HG02938 (cell line): ENCODE measurements around the gene PAK2.
"Not testable (repeated sequence)": the region's sequence is repeated elsewhere in the genome, so short reads cannot be mapped to it uniquely, and the experiment has no call there.

ENCODE experiments used
- ATAC-seq: cut with Tn5 transposase; IDR thresholded peaks from one replicate; pipeline ENCODE4 v1.9.1; 2021; ENCODE audit warnings: mild to moderate bottlenecking, moderate library complexity; ENCODE audit not compliant: unreplicated experiment

Gene PAK2

GRCh38 chr3:196839351-196839750 is 99.7 kb downstream of the PAK2 start:
- not testable (repeated sequence) for ATAC-seq

DNA sequence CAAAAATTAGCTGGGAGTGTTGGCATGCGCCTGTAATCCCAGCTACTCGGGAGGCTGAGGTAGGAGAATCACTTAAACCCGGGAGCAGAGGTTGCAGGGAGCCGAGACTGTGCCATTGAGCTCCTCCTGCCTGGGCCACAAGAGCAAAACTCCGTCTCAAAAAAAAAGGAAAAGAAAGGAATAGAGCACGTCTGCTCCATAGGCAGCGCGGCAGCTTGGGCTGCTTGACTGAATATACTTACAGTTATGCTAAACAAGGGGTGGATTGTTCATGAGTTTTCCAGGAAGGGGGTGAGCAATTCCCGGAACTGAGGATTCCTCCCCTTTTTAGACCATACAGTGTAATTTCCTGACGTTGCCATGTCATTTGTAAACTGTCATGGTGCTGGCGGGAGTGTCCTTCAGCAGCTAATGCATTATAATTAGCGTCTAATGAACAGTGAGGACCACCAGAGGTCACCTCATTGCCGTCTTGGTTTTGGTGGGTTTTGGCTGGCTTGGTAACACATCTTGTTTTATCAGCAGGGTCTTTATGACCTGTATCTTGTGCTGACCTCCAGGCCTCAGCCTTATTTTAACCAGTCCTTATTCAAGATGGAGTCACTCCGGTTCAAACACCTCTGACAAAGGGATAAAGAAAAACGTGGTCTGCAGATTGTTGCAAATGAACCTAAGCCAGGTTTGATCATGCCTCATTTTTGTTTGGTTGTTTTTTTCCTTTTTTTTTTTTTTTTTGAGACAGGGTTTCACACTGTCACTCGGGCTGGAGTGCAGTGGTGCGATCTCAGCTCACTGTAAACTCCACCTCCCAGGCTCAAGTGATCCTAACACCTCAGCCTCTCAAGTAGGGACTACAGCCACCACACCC is 103.1 kb downstream of the PAK2 start:
- no peak for ATAC-seq

DNA sequence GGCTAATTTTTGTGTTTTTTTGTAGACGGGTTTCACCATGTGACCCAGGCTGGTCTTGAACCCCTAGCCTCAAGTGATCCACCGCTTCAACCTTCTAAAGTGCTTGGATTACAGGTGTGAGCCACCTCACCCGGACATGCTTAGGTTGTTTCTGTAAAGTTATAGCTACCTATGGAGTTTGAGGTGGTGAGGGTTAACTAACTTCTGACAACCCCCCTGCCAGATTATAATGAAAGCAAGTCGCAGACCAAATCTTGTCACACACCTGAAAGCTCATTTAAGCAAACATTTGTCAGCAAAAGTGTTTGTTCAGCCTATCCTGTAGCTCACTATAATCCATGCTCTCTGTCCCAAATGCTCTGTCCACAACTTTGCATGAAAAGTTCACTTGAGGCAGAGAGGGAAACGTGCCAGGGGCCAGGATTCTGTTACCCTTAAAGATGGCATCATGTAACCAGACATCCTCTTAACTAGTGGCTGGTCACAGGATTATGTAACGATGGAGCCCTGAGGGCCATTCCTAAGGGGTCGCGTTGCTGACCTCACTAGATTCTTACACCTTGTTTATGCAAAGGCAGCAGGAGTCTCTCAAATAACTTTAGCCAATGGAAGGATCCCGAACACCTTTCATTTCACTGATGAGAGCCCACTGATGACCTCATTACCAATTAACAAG is 103.9 kb downstream of the PAK2 start:
- ATAC-seq = no peak

DNA sequence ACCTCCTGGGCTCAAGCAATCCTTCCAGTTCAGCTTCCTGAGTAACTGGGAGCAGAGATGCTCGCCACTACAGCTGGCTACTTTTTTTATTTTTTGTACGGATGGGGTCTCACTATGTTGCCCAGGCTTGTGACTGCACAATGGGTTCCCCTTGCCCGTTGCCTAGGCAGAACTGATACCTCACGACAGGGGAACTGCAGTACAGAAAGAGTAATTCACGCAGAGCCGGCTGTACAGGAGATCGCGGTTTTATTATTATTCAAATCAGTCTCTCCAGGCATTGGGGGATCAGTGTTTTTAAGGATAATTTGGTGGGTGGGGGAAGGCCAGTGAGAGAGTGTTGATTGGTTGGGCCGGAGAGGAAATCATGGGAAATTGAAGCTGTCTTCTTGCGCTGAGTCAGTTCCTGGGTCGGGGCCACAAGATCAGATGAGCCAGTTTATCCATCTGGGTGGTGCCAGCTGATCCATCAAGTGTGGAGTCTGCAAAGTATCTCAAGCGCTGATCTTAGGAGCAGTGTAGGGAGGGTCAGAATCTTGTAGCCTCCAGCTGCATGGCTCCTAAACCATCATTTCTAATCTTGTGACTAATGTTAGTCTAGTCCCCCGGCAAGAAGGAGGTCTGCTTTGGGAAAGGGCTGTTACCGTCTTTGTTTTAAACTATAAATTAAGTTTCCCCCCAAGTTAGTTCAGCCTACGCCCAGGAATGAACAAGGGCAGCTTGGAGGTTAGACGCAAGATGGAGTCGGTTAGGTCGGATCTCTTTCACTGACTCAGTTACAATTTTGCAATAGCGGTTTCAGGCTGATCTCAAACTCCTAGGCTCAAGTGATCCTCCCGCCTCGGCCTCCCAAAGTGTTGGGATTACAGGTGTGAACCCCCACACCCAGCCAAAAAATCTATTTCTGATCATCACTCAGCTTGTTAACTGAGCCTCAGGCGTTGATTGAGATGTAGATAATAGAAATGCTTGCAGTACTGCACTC is 104.9 kb downstream of the PAK2 start:
- ATAC-seq = not testable (repeated sequence)

- not testable (repeated sequence) for ATAC-seq
Measured at GRCh38 chr3:196848375-196848774, 108.7 kb downstream of the PAK2 start.

GRCh38 chr3:196849180-196849741 is 109.6 kb downstream of the PAK2 start:
- no peak for ATAC-seq

DNA sequence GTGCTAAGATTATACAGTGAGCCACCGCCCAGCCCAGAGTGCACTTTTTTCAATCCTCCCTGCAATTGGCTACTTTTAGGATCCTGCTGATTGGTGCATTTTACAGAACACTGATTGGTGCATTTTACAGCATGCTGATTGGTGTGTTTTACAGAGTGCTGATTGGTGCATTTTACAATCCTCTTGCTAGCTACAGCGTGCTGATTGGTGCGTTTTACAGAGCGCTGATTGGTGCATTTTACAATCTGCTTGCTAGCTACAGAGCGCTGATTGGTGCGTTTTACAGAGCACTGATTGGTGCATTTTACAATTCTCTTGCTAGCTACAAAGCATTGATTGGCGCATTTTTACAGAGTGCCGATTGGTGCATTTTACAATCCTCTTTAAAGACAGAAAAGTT is 123.3 kb downstream of the PAK2 start:
- not testable (repeated sequence) for ATAC-seq

DNA sequence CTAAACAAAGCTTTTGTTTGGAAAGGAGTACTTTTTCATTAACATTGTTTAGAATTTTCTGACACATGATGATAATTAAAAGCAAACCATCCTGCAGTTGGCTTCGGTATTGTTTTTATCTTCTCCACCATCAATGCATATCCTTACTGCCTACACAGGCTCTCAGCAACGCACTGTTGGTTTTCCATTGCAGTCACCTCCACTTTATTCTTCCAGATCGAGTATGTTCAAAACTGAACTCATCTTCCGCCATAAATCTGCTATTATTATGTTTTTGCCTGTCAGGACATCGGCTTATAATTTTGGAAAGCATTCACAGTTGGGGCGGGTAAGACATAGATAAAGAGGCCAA is 127.5 kb downstream of the PAK2 start:
- no peak for ATAC-seq

DNA sequence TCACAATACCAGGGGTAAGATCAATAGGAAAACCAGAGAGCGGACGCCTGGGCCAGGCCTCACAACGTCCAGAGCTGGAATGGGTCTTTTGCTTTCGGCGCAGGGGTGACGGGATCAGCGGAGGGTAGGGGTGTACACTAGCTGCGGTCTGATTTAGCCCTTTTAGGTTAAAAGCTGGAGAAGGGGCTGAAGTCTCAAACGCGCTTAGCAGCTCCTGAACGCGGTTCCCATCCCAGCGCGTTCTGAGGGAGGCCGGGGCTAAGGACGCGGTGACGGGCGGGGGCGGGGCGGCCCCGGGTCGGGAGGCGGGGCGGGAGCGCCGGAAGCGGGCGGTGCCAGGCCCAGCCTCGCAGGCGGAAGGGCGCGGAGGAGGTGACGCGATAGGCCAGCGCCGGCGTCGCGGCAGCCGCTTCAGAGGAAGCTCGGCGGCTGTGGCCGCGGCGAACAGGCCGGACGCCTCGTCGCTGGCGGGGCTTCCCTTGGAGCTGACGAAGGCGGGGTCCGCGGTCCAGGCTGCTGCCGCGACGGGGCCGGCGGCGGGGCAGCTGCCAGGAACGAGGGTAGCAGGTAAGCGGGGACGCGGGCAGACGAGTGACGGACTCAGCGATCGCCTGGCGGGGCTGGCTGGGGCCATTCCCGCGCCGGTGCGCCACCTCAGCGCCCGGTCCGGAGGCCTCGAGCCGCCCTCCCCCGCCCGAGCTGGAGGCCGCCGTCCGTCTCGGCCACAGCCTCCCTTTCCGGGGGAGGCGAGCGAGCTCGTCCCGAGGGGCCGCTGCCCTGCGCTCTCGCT is 128.0 kb downstream of the PAK2 start, which contains the start of gene SENP5:
Gene SENP5, plus strand, starts transcription at position 414 of the 790 bp plus-strand sequence. CDS start 17,262 bp downstream, outside the sequence.
- peak; percentile 72 for ATAC-seq

DNA sequence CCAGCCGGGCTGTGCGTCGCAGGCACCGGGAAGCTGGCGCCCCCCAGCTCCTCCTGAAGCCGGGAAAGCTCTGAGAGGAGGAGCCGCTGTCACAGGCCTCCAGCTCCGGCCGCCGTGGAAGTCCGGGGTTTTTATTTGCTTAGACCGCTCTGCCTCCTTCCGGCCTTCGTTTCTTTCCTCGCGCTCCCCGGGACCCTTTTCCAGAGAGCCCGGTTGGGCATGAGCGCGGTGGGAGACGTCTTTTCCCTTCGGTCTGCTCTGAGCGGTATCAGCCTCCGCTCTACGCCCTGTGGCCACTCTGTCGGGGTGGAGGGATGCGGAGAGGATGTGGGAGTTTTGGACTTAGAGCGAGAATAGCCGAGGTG is 128.6 kb downstream of the PAK2 start:
- ATAC-seq = peak; percentile 31

GRCh38 chr3:196872316-196872715 is 132.7 kb downstream of the PAK2 start:
- no peak for ATAC-seq

DNA sequence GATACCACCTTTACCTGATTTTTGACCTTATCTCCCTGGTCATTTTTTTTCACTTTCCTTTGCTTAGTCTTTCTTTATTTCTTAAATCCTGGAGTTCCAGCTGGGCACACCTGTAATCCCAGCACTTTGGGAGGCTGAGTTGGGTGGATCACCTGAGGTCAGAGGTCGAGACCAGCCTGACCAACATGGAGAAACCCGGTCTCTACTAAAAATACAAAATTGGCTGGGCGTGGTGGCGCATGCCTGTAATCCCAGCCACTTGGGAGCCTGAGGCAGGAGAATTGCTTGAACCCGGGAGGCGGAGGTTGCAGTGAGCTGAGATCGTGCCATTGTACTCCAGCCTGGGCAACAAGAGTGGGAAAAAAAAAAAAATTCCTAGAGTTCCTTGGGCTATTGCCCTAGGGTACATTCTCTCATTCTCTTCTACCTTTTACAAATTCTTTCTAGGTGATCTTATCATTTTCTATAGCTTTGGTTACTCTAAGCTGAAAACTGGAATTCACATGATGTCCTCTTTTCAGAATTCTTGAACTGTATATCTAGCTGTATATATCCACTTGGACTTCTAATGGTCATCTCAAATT is 134.9 kb downstream of the PAK2 start:
- not testable (repeated sequence) for ATAC-seq

- no peak for ATAC-seq
Measured at GRCh38 chr3:196875258-196875657, 135.6 kb downstream of the PAK2 start.
